8988T (cell line): ENCODE data around the gene RPL34.
A peak's percentile ranks its signal among the peaks of the same experiment; 100 is the strongest.

ENCODE experiments used
- DNase-seq: peaks from one replicate; pipeline ENCODE4 v3.0.0; 2011

The RPL34 gene

DNA sequence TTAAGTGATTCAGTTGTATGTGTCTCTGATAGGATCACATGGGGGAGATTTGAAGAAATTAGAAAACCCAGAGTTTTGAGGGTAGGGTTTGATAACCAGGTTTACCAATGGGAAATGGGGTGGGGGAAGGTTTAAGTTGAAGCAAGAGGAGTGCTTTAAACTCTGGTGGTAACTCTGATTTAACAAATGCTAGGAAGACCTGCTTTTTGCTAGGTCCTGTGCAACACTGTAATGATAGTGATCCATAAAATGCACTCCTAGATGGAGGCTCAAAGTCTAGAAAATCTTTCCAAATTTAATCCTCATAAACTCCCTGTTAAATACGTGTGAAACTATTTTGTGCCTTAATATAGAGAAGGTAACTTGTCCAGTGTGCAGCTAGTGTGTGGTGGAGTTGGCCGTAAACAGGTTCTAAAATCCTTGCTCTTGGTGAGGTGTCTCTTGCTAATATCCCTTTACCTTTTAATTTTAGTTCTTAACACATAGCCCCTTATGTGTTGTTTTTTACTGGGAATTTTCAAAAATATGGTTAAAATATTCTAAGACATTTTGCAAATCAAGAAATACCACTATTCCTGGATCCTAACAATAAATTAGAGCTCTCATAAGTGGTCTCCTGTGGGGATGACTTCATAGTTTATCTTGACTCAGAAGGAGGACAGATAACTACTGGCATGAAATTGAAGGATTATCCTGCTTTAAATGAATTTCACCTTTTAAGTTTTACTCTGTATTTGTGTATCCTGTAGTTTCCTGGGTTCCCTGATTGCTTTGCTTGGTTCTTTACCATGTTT lies 4.1 kb downstream of the RPL34 start:
- DNase-seq, result no peak

- no peak for DNase-seq
Measured at GRCh38 chr4:108626056-108626455, 5.7 kb downstream of the RPL34 start.

DNA sequence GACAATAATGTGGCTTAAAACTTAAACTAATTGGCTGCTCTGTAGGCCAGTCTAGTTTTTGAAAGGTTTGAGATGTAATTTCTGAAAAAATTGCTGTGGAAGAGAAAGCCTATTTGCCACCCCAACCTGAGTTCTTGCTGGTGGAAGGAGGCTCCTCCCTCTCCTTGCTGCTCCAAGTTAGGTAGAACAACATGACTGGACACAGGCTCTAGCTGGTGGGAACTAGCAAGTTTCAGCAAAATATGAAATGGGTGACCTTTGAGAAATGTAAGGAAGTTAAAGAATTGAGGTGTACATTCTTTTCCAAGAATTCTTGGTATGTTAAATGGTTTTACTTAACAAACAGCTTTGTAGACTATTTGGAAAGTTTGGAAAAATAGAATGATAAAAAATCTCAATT lies 8.0 kb downstream of the RPL34 start:
- DNase-seq, result no peak

DNA sequence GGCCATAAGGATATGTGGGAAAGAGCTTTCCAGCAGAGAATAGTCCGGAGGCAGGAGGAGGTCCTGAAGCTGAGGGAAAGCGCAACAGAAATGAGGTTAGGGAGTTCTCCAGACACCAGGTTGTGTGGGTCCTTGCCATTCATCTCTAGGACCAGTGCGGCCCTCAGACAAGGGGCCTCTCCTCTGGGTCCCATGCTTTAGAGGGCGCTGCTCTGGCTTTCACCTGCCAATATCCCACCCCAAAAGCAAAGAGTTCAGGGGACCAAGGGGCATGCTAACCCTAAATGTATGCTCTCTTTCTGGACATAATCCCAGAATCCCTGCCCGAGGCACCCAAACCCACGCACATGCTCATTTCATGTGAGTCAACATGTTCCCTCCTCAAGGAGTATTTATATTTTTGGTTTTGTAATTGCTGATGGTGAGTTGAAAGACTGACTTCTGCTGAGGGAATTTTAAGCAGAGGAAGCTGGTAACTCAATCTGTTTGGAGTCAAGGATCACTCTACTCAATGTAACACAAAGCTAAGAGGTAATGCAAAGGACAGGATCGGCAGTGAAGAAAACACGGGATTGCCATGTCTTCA lies 14.8 kb downstream of the RPL34 start:
- no peak for DNase-seq

DNA sequence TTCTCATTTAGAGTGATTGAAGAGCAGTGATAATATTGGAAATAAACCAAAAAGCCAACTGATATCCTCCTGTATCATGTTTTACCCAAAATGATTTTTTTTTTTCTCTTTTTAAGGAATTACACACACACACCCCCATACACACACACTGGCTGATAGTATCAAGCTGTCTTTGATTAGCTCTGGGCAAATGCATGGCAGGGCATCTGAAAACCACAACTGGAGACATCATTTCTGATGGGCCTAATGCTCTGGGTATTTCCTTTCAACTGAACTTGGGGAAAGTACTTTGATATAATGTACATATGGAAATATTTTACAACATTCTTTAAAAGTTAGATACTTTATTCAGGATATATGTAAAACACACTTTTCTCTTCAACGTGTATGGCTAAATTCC lies 15.9 kb downstream of the RPL34 start:
- DNase-seq, result no peak

DNA sequence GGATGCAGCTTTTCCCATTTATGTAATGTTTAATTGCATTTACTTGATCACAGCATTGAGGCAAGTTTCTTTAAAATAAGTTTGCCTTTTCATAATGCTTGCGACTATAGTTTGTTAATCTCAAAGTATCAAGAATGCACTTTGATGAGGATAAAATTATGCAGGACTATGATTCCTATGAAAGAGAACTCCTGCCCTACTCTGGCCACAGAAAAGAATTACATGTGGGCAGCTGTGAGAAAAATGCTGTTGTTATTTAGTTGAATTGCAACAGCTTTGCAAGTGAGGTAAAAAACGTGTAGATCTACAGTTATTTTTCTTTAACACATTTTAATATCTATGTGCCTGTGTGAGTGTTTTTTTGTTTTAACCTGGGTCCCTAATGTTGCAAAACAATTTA lies 17.5 kb downstream of the RPL34 start:
- no peak for DNase-seq

DNA sequence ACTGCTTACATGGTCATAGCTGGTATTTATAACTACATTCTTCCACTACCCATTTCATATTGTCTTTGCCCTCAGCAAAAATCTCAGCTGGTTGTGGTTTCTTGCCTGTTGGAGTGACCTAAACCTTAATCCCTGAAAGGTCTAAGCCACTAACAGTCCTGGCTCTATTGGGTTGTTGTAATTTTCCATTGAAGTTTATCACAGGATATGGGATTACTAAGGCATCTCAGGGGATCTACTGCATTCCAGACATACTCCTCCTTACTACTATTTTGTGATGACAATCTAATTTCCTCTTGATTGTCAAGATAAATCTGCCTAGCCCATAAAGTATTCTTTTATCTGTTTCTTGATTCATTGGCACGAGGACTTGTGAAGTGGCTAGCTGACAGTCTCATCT lies 23.9 kb downstream of the RPL34 start:
- no peak for DNase-seq

DNA sequence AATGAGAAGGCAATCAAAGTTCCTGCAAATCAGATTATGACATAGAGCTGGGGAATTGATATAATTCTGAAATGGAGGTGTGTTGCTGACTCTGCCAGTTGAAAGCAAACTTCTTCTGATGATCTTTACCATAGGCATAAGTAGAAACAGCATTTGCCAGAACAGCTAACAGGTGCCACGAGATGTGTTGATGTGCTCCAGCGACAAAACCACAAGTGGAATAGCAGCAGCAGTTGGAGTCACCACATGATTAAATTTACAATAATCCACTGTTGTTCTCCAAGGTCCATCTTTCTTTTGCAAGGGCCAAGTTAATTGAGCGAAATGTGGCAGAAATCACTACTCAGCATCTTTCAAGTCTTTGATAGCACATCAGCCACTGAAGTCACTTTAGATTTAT lies 26.3 kb downstream of the RPL34 start:
- DNase-seq, result no peak

GRCh38 chr4:108649863-108650211 lies 29.5 kb downstream of the RPL34 start:
- DNase-seq, result no peak

GRCh38 chr4:108650212-108651013 lies 30.0 kb downstream of the RPL34 start, which contains the start of gene OSTC:
Gene OSTC (plus strand): TSS chr4:108650599. CDS start chr4:108650656, 57 bp downstream.
- DNase-seq, result peak; percentile 32

- DNase-seq, result no peak
Measured at GRCh38 chr4:108651014-108651791, 30.8 kb downstream of the RPL34 start.

GRCh38 chr4:108662629-108663028 lies 42.3 kb downstream of the RPL34 start:
- no peak for DNase-seq

DNA sequence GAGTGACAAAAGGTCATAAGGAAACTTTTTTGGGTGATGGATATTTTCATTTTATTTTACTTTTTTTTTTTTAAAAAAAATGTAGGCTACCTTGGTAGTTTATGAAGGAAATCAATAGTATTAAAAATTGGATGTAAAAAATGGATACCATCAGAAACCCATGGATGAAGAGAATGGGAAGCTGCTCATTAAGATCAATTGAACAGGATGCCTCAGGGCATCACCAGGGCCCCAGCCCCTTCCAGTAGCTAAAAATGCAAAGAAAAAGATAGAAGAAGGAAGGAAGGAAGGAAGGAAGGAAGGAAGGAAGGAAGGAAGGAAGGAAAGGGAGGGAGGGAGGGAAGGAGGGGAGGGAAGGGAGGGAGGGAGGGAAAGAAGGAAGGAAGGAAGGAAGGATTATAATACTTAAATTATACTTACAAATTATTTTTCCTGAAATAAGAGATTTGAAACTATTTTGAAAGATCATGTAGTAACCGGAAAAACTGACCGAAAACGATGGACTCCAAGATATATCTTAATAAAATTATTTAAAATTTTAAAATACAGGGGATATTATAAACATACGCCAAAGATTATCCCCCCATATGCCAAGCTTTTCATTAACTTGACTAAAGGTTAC lies 54.1 kb downstream of the RPL34 start:
- no peak for DNase-seq
